WTC11 (cell line): ENCODE results near the gene WEE1. TPM values are rescaled to one million over a fixed set of nuclear protein-coding genes. Genes with fewer than 3 reads are reported as not detected.

Experiments
- AFF4 ChIP-seq: sonication (generic); formaldehyde crosslinking; IDR thresholded peaks from 2 replicates; pipeline ENCODE4 v1.8.1; 2023; ENCODE audit warnings: mild to moderate bottlenecking, missing genetic modification reagents, borderline replicate concordance
- ATF6 ChIP-seq: sonication (generic); formaldehyde crosslinking; IDR thresholded peaks from 2 replicates; pipeline ENCODE4 v1.8.1; 2023; ENCODE audit warnings: mild to moderate bottlenecking, missing genetic modification reagents
- CDX4 ChIP-seq: fragments of 250-450 bp; sonication (Bioruptor Pico); IDR thresholded peaks from 2 replicates; pipeline ENCODE4 v1.9.0; 2021; ENCODE audit warnings: moderate library complexity, mild to moderate bottlenecking, inconsistent platforms, borderline replicate concordance
- ESRRA ChIP-seq: sonication (generic); formaldehyde crosslinking; IDR thresholded peaks from 2 replicates; pipeline ENCODE4 v1.8.1; 2022; ENCODE audit warnings: mild to moderate bottlenecking, missing genetic modification reagents, borderline replicate concordance
- HMGXB4 ChIP-seq: sonication (generic); formaldehyde crosslinking; IDR thresholded peaks from 2 replicates; pipeline ENCODE4 v1.8.1; 2023; ENCODE audit warnings: mild to moderate bottlenecking, moderate library complexity, missing genetic modification reagents
- KAT7 ChIP-seq: sonication (generic); formaldehyde crosslinking; IDR thresholded peaks from 2 replicates; pipeline ENCODE4 v1.8.1; 2023; ENCODE audit warnings: missing genetic modification reagents, mild to moderate bottlenecking, borderline replicate concordance
- NR3C1 ChIP-seq: sonication (generic); formaldehyde crosslinking; conservative IDR thresholded peaks from 2 replicates; pipeline ENCODE4 v1.8.1; 2023; ENCODE audit warnings: low read depth, mild to moderate bottlenecking, missing genetic modification reagents
- PRDM15 ChIP-seq: sonication (generic); formaldehyde crosslinking; IDR thresholded peaks from 2 replicates; pipeline ENCODE4 v1.8.0; 2022; ENCODE audit warnings: missing genetic modification reagents
- RORB ChIP-seq: fragments of 250-450 bp; sonication (Bioruptor Pico); IDR thresholded peaks from 2 replicates; pipeline ENCODE4 v1.9.0; 2021; ENCODE audit warnings: mild to moderate bottlenecking
- TCF7 ChIP-seq: sonication (generic); formaldehyde crosslinking; IDR thresholded peaks from 2 replicates; pipeline ENCODE4 v1.8.0; 2022; ENCODE audit warnings: mild to moderate bottlenecking, low read depth, missing genetic modification reagents, moderate library complexity
- ZNF396 ChIP-seq: fragments of 250-450 bp; sonication (Bioruptor Pico); IDR thresholded peaks from 2 replicates; pipeline ENCODE4 v1.8.0; 2021; ENCODE audit warnings: mild to moderate bottlenecking, moderate library complexity, borderline replicate concordance
- ZNF423 ChIP-seq: fragments of 250-450 bp; sonication (Bioruptor Pico); IDR thresholded peaks from 2 replicates; pipeline ENCODE4 v2.1.2; 2022; ENCODE audit warnings: mild to moderate bottlenecking, moderate library complexity
- total RNA-seq: library from RNA; stranded (reverse); gene quantifications from 3 replicates; pipeline ENCODE4 v1.2.3, GENCODE V29; 2021
- TF ChIP-seq, protein P1 (sequence below): sonication (generic); formaldehyde crosslinking; IDR thresholded peaks from 2 replicates; pipeline ENCODE4 v1.8.0; 2023; ENCODE audit warnings: mild to moderate bottlenecking, missing genetic modification reagents
- TF ChIP-seq, protein P2 (sequence below): fragments of 250-450 bp; sonication (Bioruptor Pico); IDR thresholded peaks from 2 replicates; pipeline ENCODE4 v1.8.0; 2021; ENCODE audit warnings: mild to moderate bottlenecking
- TF ChIP-seq, protein P3 (sequence below): fragments of 250-450 bp; sonication (Bioruptor Pico); conservative IDR thresholded peaks from 2 replicates; pipeline ENCODE4 v1.9.0; 2021; ENCODE audit warnings: mild to moderate bottlenecking
- TF ChIP-seq, protein P4 (sequence below): sonication (generic); formaldehyde crosslinking; IDR thresholded peaks from 2 replicates; pipeline ENCODE4 v1.8.0; 2023; ENCODE audit warnings: missing genetic modification reagents
- TF ChIP-seq, protein P5 (sequence below): sonication (generic); formaldehyde crosslinking; conservative IDR thresholded peaks from 2 replicates; pipeline ENCODE4 v1.8.1; 2022; ENCODE audit warnings: mild to moderate bottlenecking, missing genetic modification reagents

The WEE1 gene
- total RNA-seq, 1 experiment from 2014 or later = 109 TPM

GRCh38 chr11:9573052-9573774 lies at the start of gene WEE1 (continued):
- TF ChIP-seq ATF6 (CRISPR knock-in tag) (no peak), RORB (CRISPR knock-in tag) (no peak), KAT7 (CRISPR knock-in tag) (no peak; the same call in 1 of the 2 replicates), ESRRA (CRISPR knock-in tag) (no peak), AFF4 (CRISPR knock-in tag) (0 out of 2 replicates have a peak, but pooled peaks have one; percentile 80), TCF7 (no peak), NR3C1 (no peak), ZNF396 (no peak), CDX4 (CRISPR knock-in tag) (no peak), ZNF423 (CRISPR knock-in tag) (peak; percentile 71), PRDM15 (CRISPR knock-in tag) (peak; percentile 87), HMGXB4 (CRISPR knock-in tag) (peak; percentile 78; the same call in 1 of the 2 replicates)
- TF ChIP-seq, protein P1, sequence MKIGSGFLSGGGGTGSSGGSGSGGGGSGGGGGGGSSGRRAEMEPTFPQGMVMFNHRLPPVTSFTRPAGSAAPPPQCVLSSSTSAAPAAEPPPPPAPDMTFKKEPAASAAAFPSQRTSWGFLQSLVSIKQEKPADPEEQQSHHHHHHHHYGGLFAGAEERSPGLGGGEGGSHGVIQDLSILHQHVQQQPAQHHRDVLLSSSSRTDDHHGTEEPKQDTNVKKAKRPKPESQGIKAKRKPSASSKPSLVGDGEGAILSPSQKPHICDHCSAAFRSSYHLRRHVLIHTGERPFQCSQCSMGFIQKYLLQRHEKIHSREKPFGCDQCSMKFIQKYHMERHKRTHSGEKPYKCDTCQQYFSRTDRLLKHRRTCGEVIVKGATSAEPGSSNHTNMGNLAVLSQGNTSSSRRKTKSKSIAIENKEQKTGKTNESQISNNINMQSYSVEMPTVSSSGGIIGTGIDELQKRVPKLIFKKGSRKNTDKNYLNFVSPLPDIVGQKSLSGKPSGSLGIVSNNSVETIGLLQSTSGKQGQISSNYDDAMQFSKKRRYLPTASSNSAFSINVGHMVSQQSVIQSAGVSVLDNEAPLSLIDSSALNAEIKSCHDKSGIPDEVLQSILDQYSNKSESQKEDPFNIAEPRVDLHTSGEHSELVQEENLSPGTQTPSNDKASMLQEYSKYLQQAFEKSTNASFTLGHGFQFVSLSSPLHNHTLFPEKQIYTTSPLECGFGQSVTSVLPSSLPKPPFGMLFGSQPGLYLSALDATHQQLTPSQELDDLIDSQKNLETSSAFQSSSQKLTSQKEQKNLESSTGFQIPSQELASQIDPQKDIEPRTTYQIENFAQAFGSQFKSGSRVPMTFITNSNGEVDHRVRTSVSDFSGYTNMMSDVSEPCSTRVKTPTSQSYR = peak; percentile 64; the same call in 1 of the 2 replicates
- TF ChIP-seq, protein P2, sequence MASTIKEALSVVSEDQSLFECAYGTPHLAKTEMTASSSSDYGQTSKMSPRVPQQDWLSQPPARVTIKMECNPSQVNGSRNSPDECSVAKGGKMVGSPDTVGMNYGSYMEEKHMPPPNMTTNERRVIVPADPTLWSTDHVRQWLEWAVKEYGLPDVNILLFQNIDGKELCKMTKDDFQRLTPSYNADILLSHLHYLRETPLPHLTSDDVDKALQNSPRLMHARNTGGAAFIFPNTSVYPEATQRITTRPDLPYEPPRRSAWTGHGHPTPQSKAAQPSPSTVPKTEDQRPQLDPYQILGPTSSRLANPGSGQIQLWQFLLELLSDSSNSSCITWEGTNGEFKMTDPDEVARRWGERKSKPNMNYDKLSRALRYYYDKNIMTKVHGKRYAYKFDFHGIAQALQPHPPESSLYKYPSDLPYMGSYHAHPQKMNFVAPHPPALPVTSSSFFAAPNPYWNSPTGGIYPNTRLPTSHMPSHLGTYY (CRISPR knock-in tag) = no peak
- TF ChIP-seq, protein P3, sequence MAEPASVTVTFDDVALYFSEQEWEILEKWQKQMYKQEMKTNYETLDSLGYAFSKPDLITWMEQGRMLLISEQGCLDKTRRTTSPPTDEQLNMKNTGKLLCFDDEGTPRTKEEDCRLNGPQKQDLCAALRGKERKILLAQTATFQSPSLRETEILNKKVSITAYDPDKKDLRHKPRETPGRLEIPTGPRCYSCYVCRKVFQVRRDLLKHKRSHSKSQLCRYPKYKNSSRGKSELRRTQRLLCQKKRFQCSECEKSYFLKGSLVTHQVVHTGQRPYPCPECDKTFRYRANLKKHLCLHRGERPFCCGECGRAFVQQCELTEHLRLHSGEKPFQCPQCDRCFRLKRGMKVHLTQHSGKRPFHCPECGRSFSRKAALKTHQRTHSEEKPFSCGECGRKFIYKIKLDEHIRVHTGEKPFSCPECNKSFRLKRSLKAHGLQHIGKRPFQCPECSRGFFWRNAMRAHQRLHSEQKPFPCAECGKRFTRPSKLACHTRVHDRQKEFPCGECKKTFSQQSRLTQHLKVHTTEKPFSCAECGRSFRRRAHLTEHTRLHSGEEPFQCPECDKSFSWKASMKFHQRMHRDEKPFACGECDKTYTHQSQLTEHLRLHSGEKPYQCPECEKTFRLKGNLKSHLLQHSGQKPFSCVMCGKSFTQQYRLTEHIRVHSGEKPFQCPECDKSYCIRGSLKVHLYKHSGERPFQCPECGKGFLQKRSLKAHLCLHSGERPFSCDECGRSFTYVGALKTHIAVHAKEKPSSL (CRISPR knock-in tag) = no peak
- TF ChIP-seq, protein P4, sequence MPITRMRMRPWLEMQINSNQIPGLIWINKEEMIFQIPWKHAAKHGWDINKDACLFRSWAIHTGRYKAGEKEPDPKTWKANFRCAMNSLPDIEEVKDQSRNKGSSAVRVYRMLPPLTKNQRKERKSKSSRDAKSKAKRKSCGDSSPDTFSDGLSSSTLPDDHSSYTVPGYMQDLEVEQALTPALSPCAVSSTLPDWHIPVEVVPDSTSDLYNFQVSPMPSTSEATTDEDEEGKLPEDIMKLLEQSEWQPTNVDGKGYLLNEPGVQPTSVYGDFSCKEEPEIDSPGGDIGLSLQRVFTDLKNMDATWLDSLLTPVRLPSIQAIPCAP (CRISPR knock-in tag) = no peak
- TF ChIP-seq, protein P5, sequence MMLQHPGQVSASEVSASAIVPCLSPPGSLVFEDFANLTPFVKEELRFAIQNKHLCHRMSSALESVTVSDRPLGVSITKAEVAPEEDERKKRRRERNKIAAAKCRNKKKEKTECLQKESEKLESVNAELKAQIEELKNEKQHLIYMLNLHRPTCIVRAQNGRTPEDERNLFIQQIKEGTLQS (CRISPR knock-in tag) = no peak
